ENCODE results near the gene ZNF318.

Gene ZNF318

GRCh38 chr6:43291708-43292107 is 77.7 kb downstream of the ZNF318 start:
- no peak overlapping the region for H3K4me3 ChIP-seq (ENCODE audit: control insufficient read depth, low read depth, low read length)
- TF ChIP-seq, protein P1, sequence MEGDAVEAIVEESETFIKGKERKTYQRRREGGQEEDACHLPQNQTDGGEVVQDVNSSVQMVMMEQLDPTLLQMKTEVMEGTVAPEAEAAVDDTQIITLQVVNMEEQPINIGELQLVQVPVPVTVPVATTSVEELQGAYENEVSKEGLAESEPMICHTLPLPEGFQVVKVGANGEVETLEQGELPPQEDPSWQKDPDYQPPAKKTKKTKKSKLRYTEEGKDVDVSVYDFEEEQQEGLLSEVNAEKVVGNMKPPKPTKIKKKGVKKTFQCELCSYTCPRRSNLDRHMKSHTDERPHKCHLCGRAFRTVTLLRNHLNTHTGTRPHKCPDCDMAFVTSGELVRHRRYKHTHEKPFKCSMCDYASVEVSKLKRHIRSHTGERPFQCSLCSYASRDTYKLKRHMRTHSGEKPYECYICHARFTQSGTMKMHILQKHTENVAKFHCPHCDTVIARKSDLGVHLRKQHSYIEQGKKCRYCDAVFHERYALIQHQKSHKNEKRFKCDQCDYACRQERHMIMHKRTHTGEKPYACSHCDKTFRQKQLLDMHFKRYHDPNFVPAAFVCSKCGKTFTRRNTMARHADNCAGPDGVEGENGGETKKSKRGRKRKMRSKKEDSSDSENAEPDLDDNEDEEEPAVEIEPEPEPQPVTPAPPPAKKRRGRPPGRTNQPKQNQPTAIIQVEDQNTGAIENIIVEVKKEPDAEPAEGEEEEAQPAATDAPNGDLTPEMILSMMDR (IDR thresholded peaks at IDR 0.05; ENCODE audit: control insufficient read depth, insufficient read depth, low read depth, low read length, missing control alignments) = no peak
- DNase-seq (ENCODE audit: low read depth) = no peak

DNA sequence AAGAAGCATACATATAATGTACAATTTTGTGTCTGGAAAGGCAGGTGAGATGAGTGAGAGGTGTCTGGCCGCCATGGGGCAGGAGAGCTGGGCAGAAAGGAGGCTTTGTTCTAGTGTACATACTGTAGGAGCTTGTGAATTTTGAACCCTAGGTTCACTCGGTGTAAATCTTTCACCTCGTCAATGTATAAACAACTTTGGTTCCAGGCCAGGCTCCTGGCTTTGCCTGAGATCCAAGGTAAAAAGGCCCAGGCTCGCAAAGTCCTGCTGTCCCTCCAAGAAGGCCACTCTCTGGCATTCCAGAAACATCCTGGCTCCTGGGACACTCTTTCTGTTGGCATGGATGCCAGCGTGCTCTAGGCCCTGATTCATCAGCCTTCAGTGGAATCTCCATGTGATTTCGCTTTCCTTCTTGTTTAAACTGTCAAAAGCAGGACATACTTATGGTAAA is 78.5 kb downstream of the ZNF318 start:
- TF ChIP-seq, protein P1 (IDR thresholded peaks at IDR 0.05; ENCODE audit: control insufficient read depth, insufficient read depth, low read depth, low read length, missing control alignments) = no peak
- H3K4me3 ChIP-seq (ENCODE audit: control insufficient read depth, low read depth, low read length) = no peak overlapping the region
- DNase-seq (ENCODE audit: low read depth) = no peak

DNA sequence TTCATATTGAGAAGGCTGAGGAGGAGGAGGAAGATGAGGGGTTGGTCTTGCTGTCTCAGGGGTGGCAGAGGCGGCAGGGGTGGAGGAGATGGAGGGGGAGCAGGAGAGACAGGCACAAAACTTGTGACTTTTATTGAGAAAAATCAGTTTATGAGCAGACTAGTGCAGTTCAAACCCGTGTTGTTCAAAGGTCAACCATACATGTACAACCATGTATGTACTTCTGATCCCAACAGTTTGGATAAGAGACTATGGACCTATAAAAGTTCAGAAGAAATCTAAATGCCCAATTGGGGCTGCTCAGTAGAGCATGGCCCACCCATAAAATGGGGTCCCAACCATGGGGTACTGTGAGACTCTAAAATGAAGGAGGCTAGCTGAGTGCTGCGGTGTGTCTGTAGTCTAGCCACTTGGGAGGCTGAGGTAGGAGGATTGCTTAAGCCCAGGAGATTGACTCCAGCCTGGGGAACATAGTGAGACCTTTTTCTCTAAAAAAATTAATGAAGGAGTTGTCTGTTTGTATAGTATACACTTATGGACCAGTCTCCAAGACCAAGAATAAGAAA is 79.0 kb downstream of the ZNF318 start:
- DNase-seq (ENCODE audit: low read depth) = no peak
- H3K4me3 ChIP-seq (ENCODE audit: control insufficient read depth, low read depth, low read length) = no peak overlapping the region
- TF ChIP-seq, protein P1 (IDR thresholded peaks at IDR 0.05; ENCODE audit: control insufficient read depth, insufficient read depth, low read depth, low read length, missing control alignments) = no peak

- TF ChIP-seq, protein P1 (IDR thresholded peaks at IDR 0.05; ENCODE audit: control insufficient read depth, insufficient read depth, low read depth, low read length, missing control alignments) = no peak
- H3K4me3 ChIP-seq (ENCODE audit: control insufficient read depth, low read depth, low read length) = no peak overlapping the region
- DNase-seq (ENCODE audit: low read depth) = no peak
Observed at GRCh38 chr6:43287717-43288679, 81.4 kb downstream of the ZNF318 start.

GRCh38 chr6:43286980-43287716 is 82.3 kb downstream of the ZNF318 start:
- no peak for DNase-seq (ENCODE audit: low read depth)
- TF ChIP-seq, protein P1 (IDR thresholded peaks at IDR 0.05; ENCODE audit: control insufficient read depth, insufficient read depth, low read depth, low read length, missing control alignments) = peak; percentile 25
- H3K4me3 ChIP-seq (ENCODE audit: control insufficient read depth, low read depth, low read length) = no peak overlapping the region

DNA sequence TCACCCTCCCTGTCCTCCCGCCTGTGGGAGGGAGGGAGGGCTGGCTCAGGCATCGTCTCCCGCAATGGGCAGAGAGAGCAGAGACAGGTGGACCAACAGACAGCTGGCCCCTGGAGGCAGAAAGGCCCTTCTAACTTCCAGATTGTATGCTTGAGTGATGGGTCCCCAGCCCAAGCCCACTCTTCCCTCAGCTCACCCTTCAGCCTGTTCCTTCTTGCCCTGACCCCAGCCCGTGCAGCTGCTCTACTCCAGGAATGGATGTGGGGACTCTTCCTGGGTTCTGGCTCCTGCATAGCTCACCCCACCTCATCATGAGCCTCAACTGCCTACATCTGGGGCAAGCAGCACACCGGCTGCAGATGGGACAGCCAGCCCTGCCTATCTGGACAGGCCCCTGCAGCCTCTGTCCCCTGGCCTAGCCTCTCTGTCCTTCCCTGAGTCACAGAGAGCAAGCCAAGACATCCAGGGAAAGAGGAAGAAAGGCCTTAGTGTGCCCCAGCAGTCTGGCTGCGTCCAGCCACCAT is 82.9 kb downstream of the ZNF318 start:
- TF ChIP-seq, protein P1 (IDR thresholded peaks at IDR 0.05; ENCODE audit: control insufficient read depth, insufficient read depth, low read depth, low read length, missing control alignments) = no peak
- DNase-seq (ENCODE audit: low read depth) = no peak
- no peak overlapping the region for H3K4me3 ChIP-seq (ENCODE audit: control insufficient read depth, low read depth, low read length)

Measured in AG09309 (cell line).